ENCODE results near the gene RBMS1.

Gene RBMS1

DNA sequence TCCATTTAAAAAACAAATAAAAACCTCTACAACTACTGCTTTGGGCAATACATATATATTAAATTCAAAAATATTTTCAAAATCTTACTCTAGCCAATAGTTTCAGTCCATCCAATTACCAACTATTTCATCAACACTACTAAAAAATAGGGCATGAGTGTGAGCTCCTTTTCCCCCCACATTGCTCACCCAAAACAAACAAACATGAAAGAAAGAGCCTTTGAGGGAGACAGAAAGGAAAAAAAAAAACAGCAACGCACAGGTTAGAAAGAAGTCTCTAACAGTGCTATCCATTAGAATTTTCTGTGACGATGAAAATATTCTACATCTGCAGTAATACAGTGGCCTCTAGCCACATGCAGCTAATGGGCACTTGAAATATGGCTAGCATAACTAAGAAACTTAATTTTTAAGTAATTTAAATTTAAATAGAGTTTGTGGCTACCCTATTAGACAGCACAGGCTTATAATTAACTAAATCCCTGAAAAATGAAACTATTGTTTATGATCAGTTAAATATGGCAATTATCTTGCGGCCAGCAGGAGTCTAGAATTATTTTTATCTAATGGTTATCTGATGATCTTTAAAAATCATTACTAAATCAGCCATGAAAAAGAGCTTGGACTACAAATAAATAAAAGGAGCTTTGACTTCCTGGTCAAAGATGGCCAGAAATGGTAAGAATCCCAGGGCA, 59.2 kb downstream of the RBMS1 start:
- Histone ChIP-seq H3K27ac (ENCODE audit: low read length) (no peak overlapping the region), H3K4me2 (ENCODE audit: low read length) (no peak overlapping the region), H3K9ac (ENCODE audit: low read length) (no peak overlapping the region), H3K27me3 (ENCODE audit: low read depth, low read length) (no peaks in the 10 kb centered on the region), H3K4me1 (ENCODE audit: low read length) (no peaks in the 10 kb centered on the region), H3K36me3 (replicated peaks; ENCODE audit: low read depth, low read length) (no peaks in the 10 kb centered on the region), H4K20me1 (ENCODE audit: insufficient read depth, low read length) (no peaks in the 10 kb centered on the region), H2AFZ (ENCODE audit: low read depth, low read length) (no peak overlapping the region), H3K79me2 (ENCODE audit: low read length) (no peaks in the 10 kb centered on the region), H3K4me3 (ENCODE audit: low read length) (no peak overlapping the region), H3K9me3 (ENCODE audit: insufficient read depth, low read length) (no peaks in the 10 kb centered on the region; the same call in 1 of the 2 replicates)
- TF ChIP-seq, protein P1, sequence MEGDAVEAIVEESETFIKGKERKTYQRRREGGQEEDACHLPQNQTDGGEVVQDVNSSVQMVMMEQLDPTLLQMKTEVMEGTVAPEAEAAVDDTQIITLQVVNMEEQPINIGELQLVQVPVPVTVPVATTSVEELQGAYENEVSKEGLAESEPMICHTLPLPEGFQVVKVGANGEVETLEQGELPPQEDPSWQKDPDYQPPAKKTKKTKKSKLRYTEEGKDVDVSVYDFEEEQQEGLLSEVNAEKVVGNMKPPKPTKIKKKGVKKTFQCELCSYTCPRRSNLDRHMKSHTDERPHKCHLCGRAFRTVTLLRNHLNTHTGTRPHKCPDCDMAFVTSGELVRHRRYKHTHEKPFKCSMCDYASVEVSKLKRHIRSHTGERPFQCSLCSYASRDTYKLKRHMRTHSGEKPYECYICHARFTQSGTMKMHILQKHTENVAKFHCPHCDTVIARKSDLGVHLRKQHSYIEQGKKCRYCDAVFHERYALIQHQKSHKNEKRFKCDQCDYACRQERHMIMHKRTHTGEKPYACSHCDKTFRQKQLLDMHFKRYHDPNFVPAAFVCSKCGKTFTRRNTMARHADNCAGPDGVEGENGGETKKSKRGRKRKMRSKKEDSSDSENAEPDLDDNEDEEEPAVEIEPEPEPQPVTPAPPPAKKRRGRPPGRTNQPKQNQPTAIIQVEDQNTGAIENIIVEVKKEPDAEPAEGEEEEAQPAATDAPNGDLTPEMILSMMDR (IDR thresholded peaks at IDR 0.05; ENCODE audit: low read depth, low read length): no peak
- no peak for TF ChIP-seq EZH2phosphoT487 (IDR thresholded peaks at IDR 0.05; ENCODE audit: low read depth)

DNA sequence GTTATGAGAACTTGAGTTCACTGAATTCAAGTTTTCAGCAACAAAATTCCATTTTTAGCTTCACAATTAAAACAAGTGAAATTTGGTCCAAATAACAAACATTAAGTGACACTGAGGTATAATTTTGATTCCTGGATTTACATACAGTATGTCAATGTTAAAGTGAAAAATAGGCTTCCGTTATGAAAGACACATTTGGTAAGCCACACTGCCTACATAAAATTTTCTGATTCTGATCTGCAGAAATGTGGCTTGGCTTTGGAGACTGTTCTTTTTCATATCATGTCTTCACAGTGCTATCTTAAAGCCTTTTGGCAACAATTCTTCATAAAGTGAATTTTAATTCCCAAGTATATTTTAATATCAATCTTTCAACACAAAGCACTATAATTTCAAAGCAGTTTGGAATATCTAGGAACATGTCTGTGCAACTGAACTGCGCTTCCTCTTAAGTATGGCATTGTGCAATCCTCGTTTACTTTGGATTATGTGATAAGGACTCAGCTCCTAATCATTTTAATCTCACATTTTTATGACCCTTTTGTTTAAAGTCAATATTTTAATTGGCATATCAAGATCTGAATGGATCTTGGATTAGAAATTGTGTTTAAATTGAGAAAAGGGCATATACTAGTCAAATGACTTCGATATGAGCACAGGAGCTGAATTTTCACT, 60.0 kb downstream of the RBMS1 start:
- Histone ChIP-seq H3K79me2 (ENCODE audit: low read length) (no peaks in the 10 kb centered on the region), H3K27ac (ENCODE audit: low read length) (no peak overlapping the region)

DNA sequence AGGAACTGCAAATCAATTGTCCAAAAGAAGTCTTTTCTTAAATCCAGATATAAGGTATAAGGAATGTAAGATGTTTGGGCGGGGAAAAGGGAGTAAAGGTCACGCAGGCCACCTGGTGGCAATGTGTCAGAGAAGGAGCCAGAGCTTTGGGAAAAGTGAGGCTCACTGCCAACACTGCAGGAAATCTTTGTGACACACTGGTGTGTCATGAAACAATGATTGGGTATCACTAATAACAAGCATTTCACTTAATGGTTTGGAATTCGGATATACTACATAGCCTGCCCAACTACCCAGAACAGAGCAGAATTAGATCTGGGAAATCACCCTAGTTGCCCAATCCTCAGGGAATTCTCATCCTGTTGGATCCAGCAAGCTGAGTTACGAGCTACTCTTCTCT, 61.0 kb downstream of the RBMS1 start:
- Histone ChIP-seq H2AFZ (ENCODE audit: low read depth, low read length) (no peak overlapping the region), H3K4me3 (ENCODE audit: low read length) (no peak overlapping the region), H3K4me2 (ENCODE audit: low read length) (no peak overlapping the region), H3K36me3 (replicated peaks; ENCODE audit: low read depth, low read length) (no peaks in the 10 kb centered on the region), H3K4me1 (ENCODE audit: low read length) (peaks cover 12% of the 10 kb centered on the region), H3K27me3 (ENCODE audit: low read depth, low read length) (no peaks in the 10 kb centered on the region), H3K9ac (ENCODE audit: low read length) (no peak overlapping the region), H3K9me3 (ENCODE audit: insufficient read depth, low read length) (no peaks in the 10 kb centered on the region; the same call in 1 of the 2 replicates), H4K20me1 (ENCODE audit: insufficient read depth, low read length) (no peaks in the 10 kb centered on the region), H3K27ac (ENCODE audit: low read length) (no peak overlapping the region), H3K79me2 (ENCODE audit: low read length) (no peaks in the 10 kb centered on the region)
- TF ChIP-seq EZH2phosphoT487 (IDR thresholded peaks at IDR 0.05; ENCODE audit: low read depth): no peak
- TF ChIP-seq, protein P1 (IDR thresholded peaks at IDR 0.05; ENCODE audit: low read depth, low read length): no peak

More for the DNA sequence above, 60.0 kb downstream of the RBMS1 start:
- TF ChIP-seq, protein P1 (IDR thresholded peaks at IDR 0.05; ENCODE audit: low read depth, low read length): no peak
- TF ChIP-seq EZH2phosphoT487 (IDR thresholded peaks at IDR 0.05; ENCODE audit: low read depth): no peak
- H3K36me3 ChIP-seq (replicated peaks; ENCODE audit: low read depth, low read length): no peaks in the 10 kb centered on the region
- H3K4me3 ChIP-seq (ENCODE audit: low read length): no peak overlapping the region
- H3K4me2 ChIP-seq (ENCODE audit: low read length): no peak overlapping the region
- H3K9ac ChIP-seq (ENCODE audit: low read length): no peak overlapping the region
- no peaks in the 10 kb centered on the region for H4K20me1 ChIP-seq (ENCODE audit: insufficient read depth, low read length)
- no peak overlapping the region for H2AFZ ChIP-seq (ENCODE audit: low read depth, low read length)
- H3K9me3 ChIP-seq (ENCODE audit: insufficient read depth, low read length): no peaks in the 10 kb centered on the region; the same call in 1 of the 2 replicates
- H3K4me1 ChIP-seq (ENCODE audit: low read length): peaks cover 3% of the 10 kb centered on the region; the same call in 1 of the 2 replicates
- H3K27me3 ChIP-seq (ENCODE audit: low read depth, low read length): no peaks in the 10 kb centered on the region

DNA sequence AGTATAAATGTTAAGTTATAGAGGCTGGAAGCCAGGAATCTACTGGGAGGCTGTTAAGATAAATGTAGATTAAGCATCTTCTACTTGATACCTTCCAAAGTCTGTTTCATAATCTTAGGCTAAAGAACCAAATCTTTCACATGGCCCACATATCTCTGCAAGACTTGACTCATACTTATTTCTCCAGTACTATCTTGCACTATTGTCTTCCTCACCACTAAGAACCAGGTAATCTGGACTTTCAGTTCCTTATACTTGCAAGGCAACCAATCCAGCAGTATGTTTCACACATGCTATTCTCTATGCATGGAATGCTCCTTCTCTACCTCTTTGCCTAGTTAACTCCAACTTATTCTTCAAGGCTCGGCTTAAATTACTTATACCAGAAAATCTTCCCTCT, 62.2 kb downstream of the RBMS1 start:
- Histone ChIP-seq H3K27ac (ENCODE audit: low read length) (no peak overlapping the region), H3K4me3 (ENCODE audit: low read length) (no peak overlapping the region), H3K9ac (ENCODE audit: low read length) (no peak overlapping the region), H3K27me3 (ENCODE audit: low read depth, low read length) (no peaks in the 10 kb centered on the region), H4K20me1 (ENCODE audit: insufficient read depth, low read length) (no peaks in the 10 kb centered on the region), H3K9me3 (ENCODE audit: insufficient read depth, low read length) (no peaks in the 10 kb centered on the region; the same call in 1 of the 2 replicates), H3K79me2 (ENCODE audit: low read length) (no peaks in the 10 kb centered on the region), H2AFZ (ENCODE audit: low read depth, low read length) (no peak overlapping the region), H3K4me1 (ENCODE audit: low read length) (peaks cover 14% of the 10 kb centered on the region), H3K4me2 (ENCODE audit: low read length) (no peak overlapping the region), H3K36me3 (replicated peaks; ENCODE audit: low read depth, low read length) (no peaks in the 10 kb centered on the region)
- TF ChIP-seq, protein P1 (IDR thresholded peaks at IDR 0.05; ENCODE audit: low read depth, low read length): no peak
- no peak for TF ChIP-seq EZH2phosphoT487 (IDR thresholded peaks at IDR 0.05; ENCODE audit: low read depth)

Data from OCI-LY3 (cell line).